ENCODE data around the gene CACNA2D3.
"Not testable (repeated sequence)": the region's sequence is repeated elsewhere in the genome, so short reads cannot be mapped to it uniquely, and the experiment has no call there.

CACNA2D3 gene

DNA sequence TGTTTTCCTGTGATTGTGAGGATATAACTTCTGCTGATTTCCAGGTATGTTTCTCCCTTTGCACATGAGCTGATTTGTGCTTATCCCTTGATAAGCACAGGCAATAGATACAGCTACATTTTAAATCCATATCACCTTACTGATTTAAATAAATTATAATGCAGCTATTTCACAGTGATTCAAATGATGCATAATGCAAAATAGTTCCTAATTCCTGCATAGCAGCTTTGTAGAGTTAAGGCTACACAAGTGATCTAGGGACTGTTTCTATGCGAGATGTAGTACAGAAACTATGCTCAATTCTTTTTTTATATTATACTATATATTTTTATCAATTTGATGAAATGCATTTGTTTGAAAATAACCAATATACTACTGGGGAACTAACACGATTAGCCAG, 471.3 kb downstream of the CACNA2D3 start:
- no peak for DNase-seq

DNA sequence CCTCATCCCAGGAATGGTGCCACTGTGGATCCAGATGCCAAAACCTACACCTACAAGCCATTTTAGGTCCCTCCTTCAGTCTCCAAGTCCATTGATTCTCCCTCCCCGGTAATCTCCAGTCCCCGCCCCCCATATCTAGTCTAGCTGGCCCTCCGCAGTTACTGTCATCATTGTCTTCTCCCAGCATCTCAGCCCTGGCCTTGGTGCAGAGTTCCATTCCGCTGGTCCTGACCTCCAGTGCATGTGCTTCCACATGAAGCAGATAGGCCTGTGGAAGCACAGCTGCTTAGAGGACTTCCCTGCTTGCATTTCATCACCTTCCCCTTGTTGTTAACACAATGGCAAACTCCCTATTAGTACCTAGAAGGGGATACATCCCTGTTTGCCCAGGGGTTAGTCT, 473.7 kb downstream of the CACNA2D3 start:
- no peak for DNase-seq

GRCh38 chr3:54599716-54600115, 477.4 kb downstream of the CACNA2D3 start:
- DNase-seq: no peak

DNA sequence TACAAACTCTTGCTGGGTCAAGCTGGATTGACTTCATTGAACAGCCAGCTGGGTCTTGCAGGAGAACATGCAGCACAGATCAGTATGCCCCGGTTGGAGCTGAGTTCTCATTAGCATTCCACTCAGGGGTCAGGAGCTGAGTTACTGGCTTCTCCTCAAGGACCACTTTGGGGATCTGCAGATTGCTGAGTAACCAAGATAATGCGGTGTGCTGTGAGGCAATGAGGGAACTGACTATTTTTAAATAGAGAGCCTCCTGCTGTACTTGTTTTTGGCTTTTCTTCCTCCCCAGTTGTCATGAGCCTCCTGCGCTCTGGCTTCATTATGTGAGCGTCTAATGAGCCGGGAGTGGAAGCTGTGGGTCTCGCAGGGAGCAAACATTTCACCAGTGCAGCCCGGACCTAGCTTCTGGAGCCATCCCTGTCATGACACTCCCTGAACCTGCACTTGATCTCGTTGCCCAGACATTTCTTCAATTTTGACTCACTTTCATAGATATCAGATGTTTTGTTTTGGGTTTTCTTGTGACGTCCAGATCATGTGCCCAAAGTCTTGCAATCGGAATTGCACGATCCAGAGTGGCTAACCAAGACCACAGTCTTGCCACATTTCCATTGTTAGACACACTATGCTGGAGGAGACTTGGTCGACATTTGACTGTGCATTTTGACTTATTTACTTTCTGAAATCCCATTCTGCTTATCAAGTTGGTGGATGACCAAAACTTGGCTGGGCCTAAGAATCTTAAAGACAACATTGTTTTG, 478.3 kb downstream of the CACNA2D3 start:
- no peak for DNase-seq

- no peak for DNase-seq
These were observed 482.1 kb downstream of the CACNA2D3 start for GRCh38 chr3:54604495-54604894.

GRCh38 chr3:54608041-54608440, 485.7 kb downstream of the CACNA2D3 start:
- no peak for DNase-seq

GRCh38 chr3:54619053-54619452, 496.7 kb downstream of the CACNA2D3 start:
- no peak for DNase-seq

DNA sequence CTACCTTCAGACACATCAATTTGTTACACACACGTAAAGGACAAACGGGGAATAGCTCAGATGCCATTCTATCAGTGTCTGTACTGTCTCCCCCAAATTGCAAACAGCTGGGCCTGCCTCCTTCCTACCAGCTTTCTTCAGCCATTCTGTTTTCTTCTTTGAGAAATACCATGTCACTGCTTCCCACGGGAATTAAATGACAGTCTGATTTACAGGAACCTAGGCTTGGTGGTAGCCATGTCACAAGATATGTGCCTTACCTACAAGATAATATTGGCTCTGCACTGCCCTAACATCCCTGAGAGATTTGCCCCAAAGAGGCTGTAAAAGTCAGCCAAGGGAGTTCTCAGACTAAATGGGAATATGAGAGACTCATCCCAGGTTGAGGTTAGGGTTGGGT, 497.2 kb downstream of the CACNA2D3 start:
- no peak for DNase-seq

DNA sequence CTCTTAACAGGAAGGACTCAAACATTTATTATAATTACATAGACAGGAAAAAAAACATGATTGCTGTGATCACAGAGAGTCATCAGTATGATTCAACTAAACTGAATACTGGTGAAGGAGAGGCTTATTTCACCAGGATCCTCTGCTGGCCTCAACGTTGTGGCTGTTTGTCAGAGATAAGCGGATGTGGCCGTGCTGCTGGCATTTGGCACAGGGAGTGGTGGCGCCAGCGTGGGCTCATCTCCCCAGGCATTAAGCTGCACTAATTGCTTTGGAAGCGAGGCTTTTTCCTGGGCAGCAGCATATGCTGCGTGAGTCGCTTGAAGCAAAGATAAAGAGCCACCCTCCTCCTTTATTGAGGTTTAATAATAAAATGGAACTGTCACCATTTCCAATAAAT, 498.8 kb downstream of the CACNA2D3 start:
- DNase-seq: no peak

GRCh38 chr3:54622678-54623077, 500.3 kb downstream of the CACNA2D3 start:
- no peak for DNase-seq

- DNase-seq: no peak
These were observed 503.7 kb downstream of the CACNA2D3 start for GRCh38 chr3:54625805-54626787.

DNA sequence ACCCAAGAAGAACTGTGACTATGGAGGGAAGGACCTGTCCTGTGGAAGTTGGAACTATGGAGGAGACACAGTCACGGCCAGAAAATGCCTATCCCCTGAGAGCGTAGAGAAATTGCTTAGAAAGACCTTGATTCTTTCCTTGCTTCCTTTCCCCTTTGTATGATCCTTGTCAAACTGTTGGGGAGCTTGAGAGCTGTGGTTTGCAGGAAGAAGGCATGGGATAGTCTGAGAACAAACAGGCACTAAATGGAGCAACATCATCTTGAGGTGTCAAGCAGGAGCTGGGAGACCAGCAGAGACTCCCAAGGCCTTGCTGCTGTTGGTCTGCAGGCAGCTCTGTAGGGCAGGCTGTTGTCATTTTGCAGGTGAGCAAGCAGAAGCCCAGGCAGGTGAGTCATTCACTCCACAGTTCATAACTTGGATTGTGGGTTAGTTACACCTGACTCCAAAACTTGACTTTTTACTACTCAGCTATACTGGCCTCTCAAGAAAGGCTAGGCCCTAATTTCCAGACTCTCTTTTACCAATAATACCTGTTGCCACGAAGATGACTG, 506.6 kb downstream of the CACNA2D3 start:
- DNase-seq: no peak

DNA sequence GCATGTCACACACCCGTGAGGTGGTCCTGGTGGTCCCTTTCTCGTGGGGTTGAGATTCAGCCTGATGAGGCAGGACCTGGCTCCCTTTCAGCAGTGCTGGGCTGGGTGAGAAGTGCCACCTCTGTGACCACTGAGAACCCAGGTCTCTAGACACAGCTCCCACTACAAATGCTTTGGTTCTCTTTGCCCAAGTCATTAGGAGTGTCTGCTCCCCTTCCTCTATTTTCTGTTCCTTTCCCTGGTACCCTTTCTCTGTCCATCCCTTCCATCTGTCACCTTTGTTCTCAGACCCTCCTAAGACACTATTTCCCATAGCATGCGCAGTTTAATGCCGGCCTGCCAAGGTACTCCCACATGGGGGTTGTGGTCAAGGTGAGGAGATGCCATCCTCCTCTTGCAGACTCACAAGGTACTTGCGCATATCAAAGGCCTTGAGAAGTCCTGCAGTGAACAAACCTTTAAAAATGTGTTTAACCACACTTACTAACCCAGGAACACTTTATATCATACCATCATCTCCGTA, 507.8 kb downstream of the CACNA2D3 start:
- no peak for DNase-seq

GRCh38 chr3:54631001-54631400, 508.6 kb downstream of the CACNA2D3 start:
- DNase-seq: not testable (repeated sequence)

GRCh38 chr3:54631516-54632325, 509.4 kb downstream of the CACNA2D3 start:
- no peak for DNase-seq

- no peak for DNase-seq
These were observed 509.9 kb downstream of the CACNA2D3 start for GRCh38 chr3:54632326-54632665.

GRCh38 chr3:54632834-54633233, 510.5 kb downstream of the CACNA2D3 start:
- no peak for DNase-seq

DNA sequence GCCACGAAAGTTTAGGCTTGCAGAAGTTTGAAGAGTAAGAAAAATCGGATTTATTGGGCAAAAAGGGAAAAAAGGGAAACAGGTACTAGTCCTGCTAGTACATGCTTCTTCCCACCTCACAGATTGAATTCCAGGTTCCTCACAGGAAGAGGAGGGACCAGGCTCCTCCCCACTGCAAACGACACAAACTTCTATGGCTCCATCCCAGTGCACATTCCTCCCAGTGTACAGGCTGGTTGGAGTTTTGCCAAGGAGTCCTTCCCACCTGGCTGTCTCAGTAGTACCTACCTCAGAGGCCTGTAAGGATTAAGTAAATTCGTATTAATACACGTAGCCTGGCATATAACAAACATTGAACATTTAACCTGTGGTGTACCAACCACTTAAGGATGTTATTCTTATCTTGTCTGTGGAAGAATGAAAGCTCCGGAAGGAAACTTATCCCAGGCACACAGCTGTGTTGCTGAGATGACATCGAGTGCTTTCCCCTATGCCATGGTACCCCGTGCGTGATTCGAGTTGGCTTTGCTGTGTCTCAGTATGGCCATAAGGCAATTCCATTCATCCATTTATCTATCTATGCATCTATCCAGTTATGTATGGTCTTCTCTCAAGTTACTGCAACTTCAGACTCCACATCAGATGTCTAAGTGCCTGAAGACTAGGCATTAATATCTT, 511.2 kb downstream of the CACNA2D3 start:
- no peak for DNase-seq

DNA sequence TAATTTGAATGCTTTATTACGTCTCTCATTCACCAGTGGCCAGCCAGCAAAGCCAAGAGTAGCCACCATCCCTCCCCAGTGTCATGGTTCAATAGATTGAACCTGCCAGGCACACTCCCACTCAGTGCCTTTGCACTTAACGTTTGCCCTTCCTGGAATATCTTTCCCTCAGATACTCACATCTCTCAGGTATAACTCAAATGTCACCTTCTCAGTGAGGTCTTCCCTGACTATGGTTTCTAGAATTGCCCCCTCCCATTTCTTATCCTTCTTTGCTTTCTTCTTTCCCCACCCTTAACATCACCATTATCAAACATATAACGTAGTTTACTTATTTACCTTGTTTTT, 511.7 kb downstream of the CACNA2D3 start:
- no peak for DNase-seq

DNA sequence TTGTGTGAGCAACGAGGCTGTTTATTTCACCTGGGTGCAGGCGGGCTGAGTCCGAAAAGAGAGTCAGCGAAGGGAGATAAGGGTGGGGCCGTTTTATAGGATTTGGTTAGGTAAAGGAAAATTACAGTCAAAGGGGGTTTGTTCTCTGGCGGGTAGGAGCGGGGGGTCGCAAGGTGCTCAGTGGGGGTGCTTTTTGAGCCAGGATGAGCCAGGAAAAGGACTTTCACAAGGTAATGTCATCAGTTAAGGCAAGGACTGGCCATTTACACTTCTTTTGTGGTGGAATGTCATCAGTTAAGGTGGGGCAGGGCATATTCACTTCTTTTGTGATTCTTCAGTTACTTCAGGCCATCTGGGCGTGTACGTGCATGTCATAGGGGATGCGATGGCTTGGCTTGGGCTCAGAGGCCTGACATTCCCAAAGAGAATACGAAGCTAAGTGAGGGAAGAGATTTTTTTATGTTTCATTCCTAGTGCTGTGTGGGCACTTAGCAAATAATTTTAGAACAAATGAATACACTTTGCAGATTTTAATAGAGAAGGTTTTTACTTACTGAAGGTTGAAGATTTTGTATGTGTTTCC, 517.5 kb downstream of the CACNA2D3 start:
- DNase-seq: not testable (repeated sequence)

DNA sequence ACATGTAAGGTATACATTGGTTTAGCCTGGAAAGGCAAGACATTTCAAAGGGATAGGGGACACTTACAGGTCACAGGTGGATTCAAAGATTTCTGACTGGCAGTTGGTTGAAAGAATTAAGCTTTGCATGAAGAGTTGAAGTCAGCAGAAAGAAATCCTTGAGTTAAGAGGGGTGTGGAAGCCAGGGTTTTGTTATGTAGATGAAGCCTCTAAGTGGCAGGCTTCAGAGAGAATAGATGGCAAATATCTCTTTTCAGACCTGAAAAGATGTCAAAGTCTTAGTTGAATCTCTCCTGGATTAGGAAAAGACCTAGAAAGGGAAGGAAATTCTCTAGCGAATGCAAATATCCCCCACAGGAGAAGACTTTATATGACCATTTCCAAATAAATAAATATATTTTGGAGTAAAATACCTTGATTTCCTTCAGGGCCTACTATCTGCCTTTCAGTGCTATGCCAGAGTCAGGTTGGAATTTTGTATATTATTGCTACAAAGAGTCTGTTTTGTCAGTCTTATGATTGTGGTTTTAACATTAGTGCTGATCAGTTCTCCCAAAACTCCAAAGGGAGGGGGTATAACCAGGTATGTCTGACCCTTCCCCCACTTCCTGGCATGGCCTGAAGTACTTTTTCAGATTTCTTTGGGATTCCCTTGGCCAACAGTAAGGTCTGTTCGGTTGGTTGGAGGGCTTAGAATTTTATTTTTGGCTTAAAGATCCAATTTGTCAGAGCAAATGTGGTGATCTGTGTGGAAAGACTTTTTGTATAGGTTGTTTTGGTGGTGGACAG, 519.1 kb downstream of the CACNA2D3 start:
- no peak for DNase-seq

All from activated CD4-positive, alpha-beta T cell treated with anti-CD3 and anti-CD28 coated beads, Interleukin-2, amount 50 U/mL, for 1 hour (primary cell).